ENCODE results near the gene ZNF763.
A peak's percentile ranks its signal among the peaks of the same experiment; 100 is the strongest.
"Not testable (repeated sequence)": the region's sequence is repeated elsewhere in the genome, so short reads cannot be mapped to it uniquely, and the experiment has no call there.

ZNF763 gene

GRCh38 chr19:11964858-11965645 is at the start of gene ZNF763:
TSS of gene ZNF763 (plus strand) at chr19:11965040. CDS start at chr19:11965209, 169 bp downstream.
- DNase-seq: peak; percentile 95

DNA sequence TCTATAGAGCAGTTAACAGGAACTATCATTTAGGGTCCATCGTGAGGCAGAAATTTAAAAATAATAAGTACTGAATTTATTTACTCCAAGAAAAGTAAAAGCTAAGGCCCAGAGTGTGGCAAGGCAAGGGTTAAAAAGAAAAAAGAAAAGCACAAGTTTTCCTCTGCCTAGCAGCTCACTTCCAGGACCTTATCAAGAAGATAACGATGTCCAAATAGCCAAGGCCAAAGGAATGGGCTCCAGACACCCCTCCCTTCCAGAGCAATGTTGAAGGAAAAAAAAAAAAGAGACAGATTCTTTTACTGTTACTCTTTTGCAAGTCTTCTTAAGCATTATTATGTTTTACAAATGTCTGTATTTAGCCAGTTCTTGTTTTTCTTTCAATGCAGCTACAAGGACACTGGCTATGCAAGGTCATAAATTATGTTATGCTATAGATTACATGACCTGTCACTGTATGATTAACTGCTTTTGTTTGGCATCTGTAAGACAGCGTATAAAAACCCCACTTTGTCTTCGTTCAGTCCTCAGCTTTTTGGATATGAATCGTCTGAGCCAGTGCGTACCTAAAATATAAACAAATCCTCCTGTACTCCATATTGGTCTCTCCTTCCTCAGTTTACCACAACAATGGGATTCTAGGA is 42.9 kb upstream of the ZNF763 start:
- DNase-seq: no peak

DNA sequence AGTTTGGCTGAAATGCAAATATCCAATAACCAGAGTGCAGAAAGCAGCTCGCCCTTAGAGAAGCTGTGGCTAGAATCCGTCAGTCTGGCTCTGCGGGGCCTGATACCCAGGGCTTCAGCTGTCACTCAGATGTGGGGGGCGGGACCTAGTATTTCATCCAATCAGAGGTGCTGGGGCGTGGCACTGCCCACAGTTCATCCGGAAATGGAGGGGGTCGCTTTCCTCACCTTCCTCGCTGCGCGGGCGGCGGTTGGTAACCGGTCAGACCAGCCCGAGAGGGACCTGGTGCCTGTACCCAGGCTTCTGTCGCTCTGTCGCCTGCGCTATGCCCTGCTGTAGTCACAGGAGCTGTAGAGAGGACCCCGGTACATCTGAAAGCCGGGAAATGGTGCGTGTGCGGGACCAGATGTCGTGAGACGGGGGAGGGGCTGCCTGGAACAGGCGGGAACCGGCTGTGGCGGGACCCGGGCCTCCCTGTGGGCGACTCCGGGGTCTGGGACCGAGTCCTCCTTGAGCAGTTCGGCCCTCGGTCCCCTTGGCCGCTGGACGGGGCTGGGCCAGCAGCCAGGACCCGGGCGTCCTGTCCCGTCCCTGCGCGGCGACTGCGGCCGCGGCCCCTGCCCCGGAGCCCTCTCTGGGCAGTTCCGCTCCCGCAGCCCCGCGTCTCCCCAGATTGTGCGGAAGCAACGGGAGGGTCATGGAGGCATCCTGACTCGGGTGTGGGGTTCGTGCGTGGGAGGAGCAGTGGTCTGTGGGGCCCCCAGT is 39.8 kb upstream of the ZNF763 start, which contains the start of gene ZNF700:
TSS of gene ZNF700 (plus strand) at position 222 of the 765 bp plus-strand sequence. CDS start at position 326, 104 bp downstream.
- peak; percentile 93 for DNase-seq

GRCh38 chr19:11925651-11926187 is 39.1 kb upstream of the ZNF763 start:
- DNase-seq: not testable (repeated sequence)

DNA sequence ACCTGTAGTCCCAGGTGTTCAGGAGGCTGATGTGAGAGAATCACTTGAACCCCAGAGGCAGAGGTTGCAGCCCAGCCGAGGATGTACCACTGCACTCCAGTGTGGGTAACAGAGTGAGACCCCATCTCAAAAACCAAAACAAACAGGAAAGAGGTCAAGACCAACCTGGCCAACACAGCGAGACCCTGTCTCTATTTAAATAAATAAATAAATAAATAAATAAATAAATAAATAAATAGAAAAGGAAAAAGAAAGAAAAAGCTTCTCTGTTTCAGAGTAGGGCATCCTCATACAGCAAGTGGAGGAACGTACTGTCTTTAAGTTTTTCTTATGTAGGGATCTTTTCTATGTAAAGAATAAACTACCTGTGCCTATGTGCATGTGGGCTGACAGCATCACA is 37.6 kb upstream of the ZNF763 start:
- DNase-seq: no peak

- DNase-seq: no peak
Measured at GRCh38 chr19:11931051-11931450, 33.8 kb upstream of the ZNF763 start.

- no peak for DNase-seq
Measured at GRCh38 chr19:11931513-11931912, 33.3 kb upstream of the ZNF763 start.

DNA sequence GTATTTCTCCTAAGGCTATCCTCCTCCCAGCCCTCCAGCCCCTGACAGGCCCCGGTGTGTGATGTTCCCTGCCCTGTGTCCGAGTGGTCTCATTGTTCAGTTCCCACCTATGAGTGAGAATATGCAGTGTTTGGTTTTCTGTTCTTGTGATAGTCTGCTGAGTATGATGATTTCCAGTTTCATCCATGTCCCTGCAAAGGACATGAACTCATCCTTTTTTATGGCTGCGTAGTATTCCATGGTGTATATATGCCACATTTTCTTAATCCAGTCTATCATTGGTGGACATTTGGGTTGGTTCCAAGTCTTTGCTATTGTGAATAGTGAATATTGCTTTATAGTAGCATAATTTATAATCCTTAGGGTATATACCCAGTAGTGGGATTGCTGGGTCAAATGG is 29.0 kb upstream of the ZNF763 start:
- not testable (repeated sequence) for DNase-seq

- DNase-seq: not testable (repeated sequence)
Measured at GRCh38 chr19:11938383-11938782, 26.5 kb upstream of the ZNF763 start.

GRCh38 chr19:11941361-11941887 is 23.4 kb upstream of the ZNF763 start:
- not testable (repeated sequence) for DNase-seq

GRCh38 chr19:11942008-11942842 is 22.6 kb upstream of the ZNF763 start:
- DNase-seq: no peak

DNA sequence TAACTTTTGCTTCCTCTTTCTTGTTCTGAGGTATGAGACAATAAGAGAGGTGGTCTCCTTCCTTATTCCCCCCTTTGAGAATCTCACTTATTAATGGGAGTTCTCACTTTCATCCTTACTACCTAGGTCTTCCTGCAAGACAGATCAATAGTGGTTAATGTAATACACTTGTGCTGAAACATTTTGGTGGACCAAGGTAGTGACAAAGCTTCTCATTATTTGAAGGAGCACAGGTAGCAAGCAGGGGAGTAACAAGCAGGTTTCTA is 22.1 kb upstream of the ZNF763 start:
- DNase-seq: no peak

DNA sequence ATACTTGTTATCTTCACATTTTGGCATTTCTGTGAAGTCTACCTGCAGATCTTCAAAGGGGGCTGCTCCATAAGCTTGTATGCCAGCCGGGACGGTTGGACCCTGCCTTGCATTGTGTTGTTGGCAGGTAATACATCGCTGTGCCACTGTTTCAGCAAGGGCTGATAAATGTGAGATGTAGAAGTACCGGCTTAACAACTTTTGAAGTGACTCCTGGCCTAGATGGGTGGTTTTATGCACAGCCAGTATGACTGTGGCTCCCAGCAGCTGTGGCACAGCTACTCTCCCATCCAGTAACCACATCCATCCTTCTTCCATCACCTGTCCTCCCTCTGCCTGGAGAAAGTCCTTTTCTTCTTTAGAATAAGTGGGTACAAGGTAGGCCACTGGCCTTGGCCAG is 20.2 kb upstream of the ZNF763 start:
- DNase-seq: no peak

DNA sequence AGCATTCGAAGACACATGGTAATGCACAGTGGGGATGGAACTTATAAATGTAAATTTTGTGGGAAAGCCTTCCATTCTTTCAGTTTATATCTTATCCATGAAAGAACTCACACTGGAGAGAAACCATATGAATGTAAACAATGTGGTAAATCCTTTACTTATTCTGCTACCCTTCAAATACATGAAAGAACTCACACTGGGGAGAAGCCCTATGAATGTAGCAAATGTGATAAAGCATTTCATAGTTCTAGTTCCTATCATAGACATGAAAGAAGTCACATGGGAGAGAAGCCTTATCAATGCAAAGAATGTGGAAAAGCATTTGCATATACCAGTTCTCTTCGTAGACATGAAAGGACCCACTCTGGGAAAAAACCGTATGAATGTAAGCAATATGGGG is 16.2 kb upstream of the ZNF763 start:
- no peak for DNase-seq

GRCh38 chr19:11949201-11949600 is 15.6 kb upstream of the ZNF763 start:
- no peak for DNase-seq

GRCh38 chr19:11949614-11950080 is 15.2 kb upstream of the ZNF763 start:
- DNase-seq: not testable (repeated sequence)

- no peak for DNase-seq
Measured at GRCh38 chr19:11950312-11950711, 14.5 kb upstream of the ZNF763 start.

GRCh38 chr19:11963566-11964355 is 1.1 kb upstream of the ZNF763 start:
- peak; percentile 85 for DNase-seq

- DNase-seq: no peak
Measured at GRCh38 chr19:11964496-11964857, 363 bp upstream of the ZNF763 start.

DNA sequence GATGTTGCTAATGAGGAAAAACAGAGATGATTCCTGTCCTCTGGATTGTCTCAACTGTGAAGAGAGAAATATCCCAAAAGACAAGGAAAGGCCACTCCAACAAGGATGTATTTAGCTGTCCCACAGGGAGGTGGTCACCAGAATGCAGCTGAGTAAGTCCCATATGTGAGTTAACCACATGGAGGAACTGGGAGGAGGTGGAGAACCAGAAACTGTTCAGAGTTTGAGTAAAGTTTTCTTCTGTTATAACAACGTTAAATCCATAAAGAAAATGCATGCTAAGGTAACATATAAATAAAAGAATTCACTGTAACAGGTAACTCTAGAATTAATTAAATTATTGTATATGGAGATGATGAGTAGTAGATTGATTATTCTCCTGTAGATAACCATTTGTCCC is 5.3 kb downstream of the ZNF763 start:
- DNase-seq: no peak

GRCh38 chr19:11971041-11971440 is 6.2 kb downstream of the ZNF763 start:
- no peak for DNase-seq

Data from midbrain (tissue), 1 donor.